Esophagus mucosa (tissue), 1 donor: ENCODE measurements around the gene OR9I1. TPM values are rescaled to one million over a fixed set of nuclear protein-coding genes. Genes with fewer than 3 reads are reported as not detected.

Experiments used
- ATAC-seq: fragments of 200-7000 bp; cut with Tn5 transposase; one replicate; pipeline ENCODE4 v1.9.1; 2020
- total RNA-seq: library from RNA; stranded (reverse); gene quantifications from one replicate; pipeline ENCODE4 v1.2.4, GENCODE V29; 2023
- donor health status: DM: yes; HTN: yes; CAD: no.

OR9I1 gene
- total RNA-seq = not detected

- no peak for ATAC-seq
Observed at GRCh38 chr11:58125469-58125868, at the start of gene OR9I1. Gene OR9I1, minus strand, starts transcription at chr11:58125530. Its CDS starts 6,086 bp downstream, at chr11:58119444.

GRCh38 chr11:58165504-58166106, 40.3 kb upstream of the OR9I1 start:
- no peak for ATAC-seq

- no peak for ATAC-seq
Observed at GRCh38 chr11:58164990-58165389, 39.7 kb upstream of the OR9I1 start.

- ATAC-seq = peak; percentile 48
Observed at GRCh38 chr11:58164389-58164788, 39.1 kb upstream of the OR9I1 start.

- ATAC-seq = no peak
Observed at GRCh38 chr11:58152781-58153180, 27.5 kb upstream of the OR9I1 start.

- ATAC-seq = no peak
Observed at GRCh38 chr11:58142761-58143160, 17.4 kb upstream of the OR9I1 start.

GRCh38 chr11:58135171-58135570, 9.8 kb upstream of the OR9I1 start:
- no peak for ATAC-seq

- no peak for ATAC-seq
Observed at GRCh38 chr11:58134151-58134550, 8.8 kb upstream of the OR9I1 start.

- ATAC-seq = peak; percentile 38
Observed at GRCh38 chr11:58133309-58134076, 8.2 kb upstream of the OR9I1 start.

GRCh38 chr11:58127350-58127749, 2.0 kb upstream of the OR9I1 start:
- no peak for ATAC-seq

- ATAC-seq = no peak
Observed at GRCh38 chr11:58121096-58121495, 4.2 kb downstream of the OR9I1 start.

GRCh38 chr11:58097437-58097836, 27.9 kb downstream of the OR9I1 start:
- ATAC-seq = no peak

- ATAC-seq = no peak
Observed at GRCh38 chr11:58086528-58086927, 38.8 kb downstream of the OR9I1 start.

GRCh38 chr11:58075781-58076180, 49.5 kb downstream of the OR9I1 start:
- ATAC-seq = peak; percentile 99

- ATAC-seq = no peak
Observed at GRCh38 chr11:58070585-58070984, 54.7 kb downstream of the OR9I1 start.

- no peak for ATAC-seq
Observed at GRCh38 chr11:58068655-58069054, 56.7 kb downstream of the OR9I1 start.

- peak; percentile 70 for ATAC-seq
Observed at GRCh38 chr11:58067685-58068084, 57.6 kb downstream of the OR9I1 start.

Other genes with a start within 250 kb of the OR9I1 start
- gene OR9Q1, start 101.6 kb downstream of the OR9I1 start, total RNA-seq = not detected
- not detected for gene OR6Q1, start 94.6 kb downstream of the OR9I1 start, total RNA-seq
- not detected for gene OR9Q2, start 63.5 kb upstream of the OR9I1 start, total RNA-seq
- gene OR1S2, start 78.6 kb upstream of the OR9I1 start, total RNA-seq = not detected
- not detected for gene OR1S1, start 87.2 kb upstream of the OR9I1 start, total RNA-seq
- gene OR10Q1, start 103.4 kb upstream of the OR9I1 start, total RNA-seq = not detected
- not detected for gene OR10W1, start 142.7 kb upstream of the OR9I1 start, total RNA-seq
- gene OR5B17, start 233.5 kb upstream of the OR9I1 start, total RNA-seq = not detected